Brain microvascular endothelial cell (primary cell): ENCODE data around the gene CAPN2.

Experiments
- DNase-seq: peaks from one replicate; pipeline ENCODE4 v3.0.0-alpha.2; 2020
- H3K27ac ChIP-seq: fragments of 250-450 bp; sonication (Bioruptor Pico); 2 replicates; pipeline ENCODE4 v1.5.1; 2020; ENCODE audit warnings: mild to moderate bottlenecking, moderate library complexity
- H3K27me3 ChIP-seq: fragments of 250-450 bp; sonication (Bioruptor Pico); replicated peaks from 2 replicates; pipeline ENCODE4 v1.5.1; 2020; ENCODE audit warnings: mild to moderate bottlenecking
- H3K36me3 ChIP-seq: fragments of 250-450 bp; sonication (Bioruptor Pico); replicated peaks from 2 replicates; pipeline ENCODE4 v1.5.1; 2020; ENCODE audit warnings: mild to moderate bottlenecking
- H3K4me3 ChIP-seq: 2 replicates; pipeline ENCODE4 v1.5.1; 2011; ENCODE audit warnings: low read depth, mild to moderate bottlenecking, control low read depth, low read length, moderate library complexity
- CTCF ChIP-seq: IDR thresholded peaks from 2 replicates; pipeline ENCODE4 v1.5.1; 2011; ENCODE audit warnings: low read depth, mild to moderate bottlenecking, moderate library complexity, low read length, control low read depth, inconsistent platforms; ENCODE audit errors: missing control alignments
- in situ Hi-C: cut with HindIII; loops from 2 replicates; pipeline ENCODE4 v1.10.0; 2017; ENCODE audit warnings: low sequenced_read_pairs, low pct_ligation_motif_present

Gene CAPN2

GRCh38 chr1:223695941-223696340, 16.4 kb upstream of the CAPN2 start:
- no peak for TF ChIP-seq CTCF
- H3K27me3 ChIP-seq, result no peaks in the 10 kb centered on the region
- DNase-seq, result no peak
- no peak overlapping the region for H3K27ac ChIP-seq
- H3K4me3 ChIP-seq, result no peak overlapping the region
- in situ Hi-C loops, result no loop called here
- H3K36me3 ChIP-seq, result no peaks in the 10 kb centered on the region

- Histone ChIP-seq H3K27me3 (no peaks in the 10 kb centered on the region), H3K36me3 (no peaks in the 10 kb centered on the region), H3K4me3 (no peak overlapping the region), H3K27ac (peak overlapping the region; percentile 98)
- in situ Hi-C loops, result no loop called here
- no peak for TF ChIP-seq CTCF
- no peak for DNase-seq
Observed at GRCh38 chr1:223700388-223700918, 11.9 kb upstream of the CAPN2 start.

GRCh38 chr1:223700942-223701637, 11.2 kb upstream of the CAPN2 start:
- H3K27ac ChIP-seq, result peak overlapping the region; percentile 98
- DNase-seq, result peak; percentile 96
- H3K4me3 ChIP-seq, result peak overlapping the region; percentile 38
- H3K36me3 ChIP-seq, result no peaks in the 10 kb centered on the region
- in situ Hi-C loops, result no loop called here
- H3K27me3 ChIP-seq, result no peaks in the 10 kb centered on the region
- TF ChIP-seq CTCF, result no peak

- no peak for DNase-seq
- TF ChIP-seq CTCF, result no peak
- H3K27ac ChIP-seq, result peak overlapping the region; percentile 98
- peak overlapping the region; percentile 3 for H3K4me3 ChIP-seq
- in situ Hi-C loops, result no loop called here
- H3K27me3 ChIP-seq, result no peaks in the 10 kb centered on the region
- no peaks in the 10 kb centered on the region for H3K36me3 ChIP-seq
Observed at GRCh38 chr1:223702735-223703667, 9.3 kb upstream of the CAPN2 start.

- in situ Hi-C loops, result no loop called here
- H3K27ac ChIP-seq, result no peak overlapping the region
- no peak overlapping the region for H3K4me3 ChIP-seq
- H3K36me3 ChIP-seq, result no peaks in the 10 kb centered on the region
- no peaks in the 10 kb centered on the region for H3K27me3 ChIP-seq
- DNase-seq, result no peak
- no peak for TF ChIP-seq CTCF
Observed at GRCh38 chr1:223703668-223704013, 8.7 kb upstream of the CAPN2 start.
